Superior temporal gyrus (tissue), 1 donor: ENCODE data around the gene RIMS1.

Experiments
- DNase-seq: peaks from one replicate; pipeline ENCODE4 v3.0.0-alpha.2; 2016; ENCODE audit errors: extremely low spot score

RIMS1 gene

GRCh38 chr6:72084992-72085569 lies 198.7 kb downstream of the RIMS1 start:
- peak; percentile 81 for DNase-seq

GRCh38 chr6:72094506-72094905 lies 208.2 kb downstream of the RIMS1 start:
- DNase-seq, result no peak

- no peak for DNase-seq
Observed at GRCh38 chr6:72102561-72102960, 216.2 kb downstream of the RIMS1 start.

- no peak for DNase-seq
Observed at GRCh38 chr6:72111611-72112010, 225.3 kb downstream of the RIMS1 start.

- DNase-seq, result no peak
Observed at GRCh38 chr6:72130327-72130726, 244.0 kb downstream of the RIMS1 start.

- no peak for DNase-seq
Observed at GRCh38 chr6:72132427-72132826, 246.1 kb downstream of the RIMS1 start.

- no peak for DNase-seq
Observed at GRCh38 chr6:72132851-72133250, 246.5 kb downstream of the RIMS1 start.

GRCh38 chr6:72133324-72133723 lies 247.0 kb downstream of the RIMS1 start:
- DNase-seq, result no peak

- no peak for DNase-seq
Observed at GRCh38 chr6:72140795-72141194, 254.4 kb downstream of the RIMS1 start.

GRCh38 chr6:72149715-72150114 lies 263.4 kb downstream of the RIMS1 start:
- DNase-seq, result no peak

- DNase-seq, result no peak
Observed at GRCh38 chr6:72151742-72152141, 265.4 kb downstream of the RIMS1 start.

- no peak for DNase-seq
Observed at GRCh38 chr6:72175916-72176315, 289.6 kb downstream of the RIMS1 start.

- DNase-seq, result no peak
Observed at GRCh38 chr6:72182337-72183246, 296.2 kb downstream of the RIMS1 start.

GRCh38 chr6:72203983-72204382 lies 317.6 kb downstream of the RIMS1 start:
- no peak for DNase-seq

GRCh38 chr6:72205500-72205899 lies 319.1 kb downstream of the RIMS1 start:
- no peak for DNase-seq

GRCh38 chr6:72206606-72207005 lies 320.3 kb downstream of the RIMS1 start:
- no peak for DNase-seq

GRCh38 chr6:72212686-72213085 lies 326.3 kb downstream of the RIMS1 start:
- DNase-seq, result no peak

GRCh38 chr6:72213654-72214053 lies 327.3 kb downstream of the RIMS1 start:
- DNase-seq, result no peak

- peak; percentile 47 for DNase-seq
Observed at GRCh38 chr6:72216222-72217068, 330.1 kb downstream of the RIMS1 start.

- peak; percentile 27 for DNase-seq
Observed at GRCh38 chr6:72217626-72218025, 331.3 kb downstream of the RIMS1 start.

GRCh38 chr6:72218125-72218524 lies 331.8 kb downstream of the RIMS1 start:
- DNase-seq, result peak; percentile 37

- no peak for DNase-seq
Observed at GRCh38 chr6:72219536-72219935, 333.2 kb downstream of the RIMS1 start.
